ENCODE data around the gene CALM3. TPM values are rescaled to one million over a fixed set of nuclear protein-coding genes. Genes with fewer than 3 reads are reported as not detected.

Gene CALM3
- total and polyA plus RNA-seq, 2 experiments from 2014 or later: 237 to 246 TPM

GRCh38 chr19:46580247-46580646, 20.9 kb upstream of the CALM3 start:
- no peak for DNase-seq (ENCODE audit: low spot score)
- H3K79me2 ChIP-seq: no peaks in the 10 kb centered on the region
- 96% methylated on average over 2 of the region's 2 CpGs for WGBS (ENCODE audit: low lambda C conversion rate, missing lambda C conversion rate)

GRCh38 chr19:46585539-46585938, 15.6 kb upstream of the CALM3 start:
- H3K27me3 ChIP-seq: no peaks in the 10 kb centered on the region
- no peak for DNase-seq (ENCODE audit: low spot score)
- H3K9me3 ChIP-seq (ENCODE audit: low read depth): no peaks in the 10 kb centered on the region
- H2AFZ ChIP-seq: no peak overlapping the region
- H3K4me3 ChIP-seq: no peak overlapping the region
- TF ChIP-seq EZH2phosphoT487 (IDR thresholded peaks at IDR 0.05; ENCODE audit: low read depth, severe bottlenecking, unreplicated experiment): no peak
- TF ChIP-seq CTCF (IDR thresholded peaks at IDR 0.05; ENCODE audit: poor library complexity): no peak
- TF ChIP-seq EZH2 (IDR thresholded peaks at IDR 0.05; ENCODE audit: borderline replicate concordance): no peak
- no peaks in the 10 kb centered on the region for H4K20me1 ChIP-seq (ENCODE audit: insufficient read depth, poor library complexity, severe bottlenecking)
- no peaks in the 10 kb centered on the region for H3K4me1 ChIP-seq (ENCODE audit: insufficient read depth)
- H3K9me2 ChIP-seq (replicated peaks; ENCODE audit: insufficient read depth): no peaks in the 10 kb centered on the region
- no peaks in the 10 kb centered on the region for H3K79me2 ChIP-seq
- no peak overlapping the region for H3K4me2 ChIP-seq
- H3K36me3 ChIP-seq (replicated peaks; ENCODE audit: insufficient read depth, low read depth): no peaks in the 10 kb centered on the region
- no peak overlapping the region for H3K27ac ChIP-seq
- WGBS (ENCODE audit: low lambda C conversion rate, missing lambda C conversion rate): 92% methylated on average over 1 of the region's 1 CpG

More at GRCh38 chr19:46580247-46580646, 20.9 kb upstream of the CALM3 start:
- H3K27ac ChIP-seq: no peak overlapping the region
- TF ChIP-seq EZH2 (IDR thresholded peaks at IDR 0.05; ENCODE audit: borderline replicate concordance): no peak
- no peak for TF ChIP-seq CTCF (IDR thresholded peaks at IDR 0.05; ENCODE audit: poor library complexity)
- no peak for TF ChIP-seq EZH2phosphoT487 (IDR thresholded peaks at IDR 0.05; ENCODE audit: low read depth, severe bottlenecking, unreplicated experiment)
- H3K27me3 ChIP-seq: no peaks in the 10 kb centered on the region
- H3K36me3 ChIP-seq (replicated peaks; ENCODE audit: insufficient read depth, low read depth): no peaks in the 10 kb centered on the region
- H3K4me2 ChIP-seq: no peak overlapping the region
- H3K4me1 ChIP-seq (ENCODE audit: insufficient read depth): no peaks in the 10 kb centered on the region
- H3K9me2 ChIP-seq (replicated peaks; ENCODE audit: insufficient read depth): no peaks in the 10 kb centered on the region
- H3K4me3 ChIP-seq: no peak overlapping the region
- H3K9me3 ChIP-seq (ENCODE audit: low read depth): no peaks in the 10 kb centered on the region
- H4K20me1 ChIP-seq (ENCODE audit: insufficient read depth, poor library complexity, severe bottlenecking): no peaks in the 10 kb centered on the region
- H2AFZ ChIP-seq: no peak overlapping the region

- Histone ChIP-seq H3K27me3 (no peaks in the 10 kb centered on the region), H3K27ac (no peak overlapping the region), H3K9me2 (replicated peaks; ENCODE audit: insufficient read depth) (no peaks in the 10 kb centered on the region), H3K4me3 (no peak overlapping the region), H3K79me2 (no peaks in the 10 kb centered on the region), H3K9me3 (ENCODE audit: low read depth) (no peaks in the 10 kb centered on the region), H3K4me2 (no peak overlapping the region), H3K4me1 (ENCODE audit: insufficient read depth) (no peaks in the 10 kb centered on the region), H3K36me3 (replicated peaks; ENCODE audit: insufficient read depth, low read depth) (no peaks in the 10 kb centered on the region), H2AFZ (no peak overlapping the region), H4K20me1 (ENCODE audit: insufficient read depth, poor library complexity, severe bottlenecking) (no peaks in the 10 kb centered on the region)
- TF ChIP-seq EZH2phosphoT487 (IDR thresholded peaks at IDR 0.05; ENCODE audit: low read depth, severe bottlenecking, unreplicated experiment): no peak
- no peak for TF ChIP-seq EZH2 (IDR thresholded peaks at IDR 0.05; ENCODE audit: borderline replicate concordance)
- TF ChIP-seq CTCF (IDR thresholded peaks at IDR 0.05; ENCODE audit: poor library complexity): no peak
- no peak for DNase-seq (ENCODE audit: low spot score)
- 75% methylated on average over 4 of the region's 4 CpGs for WGBS (ENCODE audit: low lambda C conversion rate, missing lambda C conversion rate)
Measured at GRCh38 chr19:46586294-46586693, 14.8 kb upstream of the CALM3 start.

GRCh38 chr19:46587861-46588260, 13.3 kb upstream of the CALM3 start:
- H2AFZ ChIP-seq: no peak overlapping the region
- H3K36me3 ChIP-seq (replicated peaks; ENCODE audit: insufficient read depth, low read depth): no peaks in the 10 kb centered on the region
- TF ChIP-seq CTCF (IDR thresholded peaks at IDR 0.05; ENCODE audit: poor library complexity) (no peak), EZH2phosphoT487 (IDR thresholded peaks at IDR 0.05; ENCODE audit: low read depth, severe bottlenecking, unreplicated experiment) (no peak), EZH2 (IDR thresholded peaks at IDR 0.05; ENCODE audit: borderline replicate concordance) (no peak)
- H4K20me1 ChIP-seq (ENCODE audit: insufficient read depth, poor library complexity, severe bottlenecking): no peaks in the 10 kb centered on the region
- no peak overlapping the region for H3K4me2 ChIP-seq
- H3K9me2 ChIP-seq (replicated peaks; ENCODE audit: insufficient read depth): no peaks in the 10 kb centered on the region
- 41% methylated on average over 3 of the region's 3 CpGs for WGBS (ENCODE audit: low lambda C conversion rate, missing lambda C conversion rate)
- no peak overlapping the region for H3K27ac ChIP-seq
- no peak for DNase-seq (ENCODE audit: low spot score)
- no peaks in the 10 kb centered on the region for H3K79me2 ChIP-seq
- no peaks in the 10 kb centered on the region for H3K9me3 ChIP-seq (ENCODE audit: low read depth)
- H3K4me3 ChIP-seq: no peak overlapping the region
- no peaks in the 10 kb centered on the region for H3K27me3 ChIP-seq
- H3K4me1 ChIP-seq (ENCODE audit: insufficient read depth): no peaks in the 10 kb centered on the region
